Endothelial cell of umbilical vein (primary cell): Measurements from ENCODE around the gene PCF11. TPM values are rescaled to one million over a fixed set of nuclear protein-coding genes. Genes with fewer than 3 reads are reported as not detected.

Experiments used
- BruUV-seq: library from RNA; stranded (reverse); fragments of 400-500 nt; replicated peaks from 2 replicates; lab custom pipeline; 2021; lab: Mats Ljungman, UMichigan
- CTCF ChIA-PET: fragments of 300-600, 350-600 bp; sonication (Branson Sonifier 250); formaldehyde crosslinking; loops from one replicate; lab custom pipeline; 2021; ENCODE audit warnings: antibody characterized with exemption, inconsistent platforms; lab: Charles Lee
- POLR2A ChIA-PET: fragments of 300-600, 350-600 bp; sonication (Branson Sonifier 250); formaldehyde crosslinking; loops from one replicate; lab custom pipeline; 2021; ENCODE audit warnings: antibody characterized with exemption, inconsistent platforms; lab: Charles Lee
- DNase-seq: peaks from one replicate; pipeline ENCODE4 v3.0.0-alpha.2; 2011; ENCODE audit warnings: low read depth, low spot score
- FAIRE-seq: peaks from 2 replicates; lab custom pipeline; 2011; peaks lifted over from hg19 to GRCh38; lab: Jason Lieb, UNC
- H2AFZ ChIP-seq: 2 replicates; pipeline ENCODE4 v1.6.0; 2012; ENCODE audit warnings: low read depth, low read length, control low read depth, inconsistent platforms
- H3K27ac ChIP-seq: 2 replicates; pipeline ENCODE4 v1.5.1; 2011; ENCODE audit warnings: low read depth, mild to moderate bottlenecking, control low read depth, low read length, moderate library complexity; ENCODE audit not compliant: insufficient read depth
- H3K27me3 ChIP-seq, 2 experiments: 2 replicates each; pipeline versions ENCODE4 v1.6.0 to v1.6.1; 2011; ENCODE audit warnings: low read length in 2 of 2, mixed read lengths in 1 of 2; ENCODE audit not compliant: control insufficient read depth in 2 of 2, insufficient read depth in 2 of 2
- H3K36me3 ChIP-seq, 2 experiments: 2 replicates in 1 of 2; 3 replicates in 1 of 2; pipeline ENCODE4 v1.5.1; 2011; ENCODE audit warnings: low read length in 2 of 2, mild to moderate bottlenecking in 1 of 2, moderate library complexity in 1 of 2; ENCODE audit not compliant: control insufficient read depth in 2 of 2, insufficient read depth in 2 of 2; ENCODE audit errors: extremely low read depth in 1 of 2
- H3K4me1 ChIP-seq: 3 replicates; pipeline ENCODE4 v1.5.1; 2011; ENCODE audit warnings: mild to moderate bottlenecking, low read length; ENCODE audit not compliant: control insufficient read depth, insufficient read depth; ENCODE audit errors: extremely low read depth
- H3K4me2 ChIP-seq: 2 replicates; pipeline ENCODE4 v1.6.1; 2011; ENCODE audit warnings: low read length, control low read depth, mixed read lengths; ENCODE audit not compliant: insufficient read depth
- H3K4me3 ChIP-seq, 3 experiments: fragments of 200-600 bp in 1 of 3; sonication (generic), shearing (Covaris generic) in 1 of 3; replicated peaks in 1 of 3; 2 replicates each; pipeline ENCODE4 v1.5.1; 2011 to 2016; ENCODE audit warnings: control low read depth in 3 of 3, low read length in 3 of 3, mild to moderate bottlenecking in 2 of 3, inconsistent platforms in 1 of 3, low read depth in 1 of 3, moderate library complexity in 1 of 3; ENCODE audit not compliant: insufficient read depth in 1 of 3
- H3K79me2 ChIP-seq: 2 replicates; pipeline ENCODE4 v1.6.0; 2012; ENCODE audit warnings: low read length, inconsistent platforms; ENCODE audit not compliant: control insufficient read depth, insufficient read depth
- H3K9ac ChIP-seq: replicated peaks from 2 replicates; pipeline ENCODE3; 2011; ENCODE audit warnings: low read length, control low read depth; ENCODE audit not compliant: insufficient read depth; ENCODE audit errors: extremely low read depth
- H3K9me1 ChIP-seq: replicated peaks from 3 replicates; pipeline ENCODE4 v1.6.0; 2011; ENCODE audit warnings: mild to moderate bottlenecking, low read length; ENCODE audit not compliant: control insufficient read depth, insufficient read depth; ENCODE audit errors: extremely low read depth
- H3K9me3 ChIP-seq: replicated peaks from 2 replicates; pipeline ENCODE4 v1.5.1; 2012; ENCODE audit warnings: low read length, inconsistent platforms; ENCODE audit not compliant: control insufficient read depth, insufficient read depth
- H4K20me1 ChIP-seq: replicated peaks from 2 replicates; pipeline ENCODE3; 2011; ENCODE audit warnings: mild to moderate bottlenecking, low read length; ENCODE audit not compliant: control insufficient read depth, insufficient read depth; ENCODE audit errors: extremely low read depth
- CTCF ChIP-seq, 2 donors: IDR thresholded peaks; 1 replicate in 1 of 2; 2 replicates in 1 of 2; pipeline ENCODE4 v1.5.1; 2011; ENCODE audit warnings: low read length in 2 of 2, mild to moderate bottlenecking in 2 of 2, moderate library complexity in 2 of 2, control low read depth in 1 of 2, inconsistent platforms in 1 of 2, low read depth in 1 of 2; ENCODE audit not compliant: insufficient read depth in 1 of 2; ENCODE audit errors: extremely low read depth in 1 of 2
- EZH2 ChIP-seq: IDR thresholded peaks from 2 replicates; pipeline ENCODE4 v1.6.1; 2012; ENCODE audit warnings: borderline replicate concordance, low read depth, mild to moderate bottlenecking, moderate library complexity, low read length, inconsistent platforms; ENCODE audit not compliant: severe bottlenecking
- FOS ChIP-seq: IDR thresholded peaks from 2 replicates; pipeline ENCODE4 v1.6.1; 2011; ENCODE audit warnings: mild to moderate bottlenecking, low read length, moderate library complexity, borderline replicate concordance; ENCODE audit not compliant: insufficient read depth
- GATA2 ChIP-seq: IDR thresholded peaks from 2 replicates; pipeline ENCODE4 v1.7.0; 2011; ENCODE audit warnings: low read depth, mild to moderate bottlenecking, moderate library complexity, mixed read lengths, low read length; ENCODE audit not compliant: insufficient read length, insufficient read depth
- JUN ChIP-seq: IDR thresholded peaks from 2 replicates; pipeline ENCODE4 v1.6.1; 2011; ENCODE audit warnings: borderline replicate concordance, low read depth; ENCODE audit not compliant: insufficient read length, insufficient read depth
- MYC ChIP-seq: IDR thresholded peaks from one replicate; pipeline ENCODE4 v1.6.1; 2011; ENCODE audit warnings: mild to moderate bottlenecking, low read depth, low read length
- POLR2A ChIP-seq: IDR thresholded peaks from 2 replicates; pipeline ENCODE4 v1.6.1; 2012; ENCODE audit warnings: low read depth, mild to moderate bottlenecking, control low read depth, low read length
- POLR2AphosphoS5 ChIP-seq: IDR thresholded peaks from 2 replicates; pipeline ENCODE4 v1.6.1; 2012; ENCODE audit warnings: low read depth, mild to moderate bottlenecking, control low read depth, low read length, moderate library complexity; ENCODE audit not compliant: insufficient read depth
- dilution Hi-C: fragments of 300-500 bp; cut with MboI; formaldehyde crosslinking; loops from one replicate; pipeline ENCODE4 v1.15.0; 2019; ENCODE audit warnings: low sequenced_read_pairs; ENCODE audit not compliant: extremely low pct_ligation_motif_present
- intact Hi-C: fragments of 100-400 bp; cut with micrococcal nuclease; formaldehyde crosslinking; loops from one replicate; pipeline ENCODE4 v1.10.0; 2022
- polyA plus RNA-seq, 4 experiments: library from polyadenylated mRNA; depleted of rRNA in 3 of 4; stranded (reverse) in 3 of 4; unstranded in 1 of 4; fragments of >200 nt; gene quantifications; 2 replicates each; pipeline versions ENCODE4 v1.2.1 to v1.2.3, GENCODE V29; 2011 to 2012; ENCODE audit warnings: missing spikeins in 1 of 4
- total RNA-seq: library from RNA; stranded (reverse); gene quantifications from 2 replicates; pipeline ENCODE4 v1.2.3, GENCODE V29; 2021
- TF ChIP-seq, protein P1 (sequence below): IDR thresholded peaks from 2 replicates; pipeline ENCODE4 v1.6.1; 2011; ENCODE audit not compliant: insufficient read depth, insufficient read length

PCF11 gene
- total and polyA plus RNA-seq, 2 donors (not counting 3 experiments of a cell fraction or from before 2014, with no cell fraction given), result 38.0 to 51.2 TPM

GRCh38 chr11:83147895-83148294, 9.0 kb upstream of the PCF11 start:
- Histone ChIP-seq H3K79me2 (no peaks in the 10 kb centered on the region), H2AFZ (no peak overlapping the region), H3K4me1 (no peaks in the 10 kb centered on the region), H3K4me3 (no peak overlapping the region), H3K9ac (no peak overlapping the region), H3K4me2 (no peak overlapping the region), H4K20me1 (no peaks in the 10 kb centered on the region), H3K27me3 (no peaks in the 10 kb centered on the region), H3K36me3 (no peaks in the 10 kb centered on the region), H3K9me1 (no peaks in the 10 kb centered on the region), H3K9me3 (no peaks in the 10 kb centered on the region), H3K27ac (no peak overlapping the region)
- POLR2A ChIA-PET, result interaction anchor here (1.3 kb wide), 1 partner anchor 9 kb away, joined by 4 read pairs; the partner anchor contains the start of gene PCF11
- DNase-seq, result no peak
- dilution Hi-C loops (no loop called here), intact Hi-C loops (no loop called here)
- FAIRE-seq, result no peak
- CTCF ChIA-PET, result interaction anchor here (0.9 to 1.9 kb wide), 4 partner anchors 8 to 221 kb away, joined by 3 to 7 read pairs (median 4); no protein-coding TSS in a partner anchor
- TF ChIP-seq JUN (no peak), MYC (no peak), EZH2 (no peak), CTCF (IDR thresholded peaks at IDR 0.05; ENCODE audit: extremely low read depth in 1 of 2, insufficient read depth in 1 of 2, low read depth in 1 of 2, low read length in 2 of 2) (no peak), POLR2A (no peak), FOS (no peak), POLR2AphosphoS5 (no peak), GATA2 (no peak)
- TF ChIP-seq, protein P1, sequence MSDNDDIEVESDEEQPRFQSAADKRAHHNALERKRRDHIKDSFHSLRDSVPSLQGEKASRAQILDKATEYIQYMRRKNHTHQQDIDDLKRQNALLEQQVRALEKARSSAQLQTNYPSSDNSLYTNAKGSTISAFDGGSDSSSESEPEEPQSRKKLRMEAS, result no peak
- no TSS peak for BruUV-seq
